Stimulated activated CD4-positive, alpha-beta T cell treated with anti-CD3 and anti-CD28 coated beads, Interleukin-1b, Interleukin-23, amount 100 ng/mL, for 1 hour (primary cell): ENCODE measurements around the gene ERCC3.
"Not testable (repeated sequence)": the region's sequence is repeated elsewhere in the genome, so short reads cannot be mapped to it uniquely, and the experiment has no call there.

ENCODE experiments used
- DNase-seq, 2 donors: peaks; one replicate each; pipeline ENCODE4 v3.0.0-alpha.2; 2020; ENCODE audit warnings: low read depth in 2 of 2

ERCC3 gene

DNA sequence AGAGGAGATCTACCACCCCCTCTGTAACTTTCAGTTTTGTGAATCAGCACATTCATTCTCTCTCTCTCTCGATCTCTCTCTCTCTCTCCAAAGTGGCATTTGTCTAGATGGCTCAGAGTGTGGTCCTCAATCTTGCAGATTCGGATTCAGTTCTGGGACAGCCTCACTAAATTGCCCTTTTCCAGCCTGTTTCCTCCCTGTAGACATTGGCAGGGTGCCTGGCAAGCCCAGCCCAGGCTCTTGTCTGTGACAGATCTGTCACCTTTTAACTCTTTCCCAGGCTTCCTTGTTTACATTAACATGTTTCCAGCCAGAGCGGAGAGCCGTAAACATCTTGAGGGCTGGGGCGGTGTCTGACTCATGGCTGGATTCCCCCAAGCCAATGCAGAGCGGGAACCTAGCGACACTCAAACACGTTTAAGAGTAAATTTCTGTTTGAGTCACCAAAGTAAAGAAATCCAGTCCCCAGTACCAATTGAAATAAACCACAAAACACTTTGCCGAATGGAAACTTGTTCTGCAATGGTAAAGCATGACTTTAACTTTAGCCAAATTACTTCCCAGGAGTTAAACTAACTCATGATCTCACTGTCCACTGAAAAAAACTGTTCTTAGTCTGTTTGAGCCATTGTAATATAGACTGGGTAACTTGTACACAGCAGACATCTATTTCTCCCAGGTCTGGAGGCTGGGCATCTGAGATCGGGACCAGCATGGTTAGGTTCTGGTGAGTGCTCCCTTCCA is 67.3 kb downstream of the ERCC3 start:
- DNase-seq: no peak

DNA sequence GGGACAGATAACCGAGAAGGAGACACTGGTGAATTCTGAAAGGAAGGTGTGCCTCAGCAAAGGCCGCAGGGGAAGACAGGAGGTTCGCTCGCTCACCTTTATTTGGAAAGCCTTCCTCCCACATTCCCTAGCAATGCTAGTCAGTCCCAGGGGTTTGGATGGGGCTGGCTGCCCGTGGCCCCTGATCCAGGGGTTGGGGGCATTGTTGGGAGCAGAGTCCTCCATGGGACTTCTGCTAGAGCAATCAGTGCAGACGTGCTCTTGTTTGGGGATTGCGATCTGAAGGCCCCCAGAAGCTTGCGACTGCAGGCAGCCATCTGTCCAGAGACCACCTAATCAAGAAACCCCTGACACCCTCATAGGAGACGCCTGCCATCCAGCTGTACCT is 67.8 kb downstream of the ERCC3 start:
- no peak for DNase-seq

DNA sequence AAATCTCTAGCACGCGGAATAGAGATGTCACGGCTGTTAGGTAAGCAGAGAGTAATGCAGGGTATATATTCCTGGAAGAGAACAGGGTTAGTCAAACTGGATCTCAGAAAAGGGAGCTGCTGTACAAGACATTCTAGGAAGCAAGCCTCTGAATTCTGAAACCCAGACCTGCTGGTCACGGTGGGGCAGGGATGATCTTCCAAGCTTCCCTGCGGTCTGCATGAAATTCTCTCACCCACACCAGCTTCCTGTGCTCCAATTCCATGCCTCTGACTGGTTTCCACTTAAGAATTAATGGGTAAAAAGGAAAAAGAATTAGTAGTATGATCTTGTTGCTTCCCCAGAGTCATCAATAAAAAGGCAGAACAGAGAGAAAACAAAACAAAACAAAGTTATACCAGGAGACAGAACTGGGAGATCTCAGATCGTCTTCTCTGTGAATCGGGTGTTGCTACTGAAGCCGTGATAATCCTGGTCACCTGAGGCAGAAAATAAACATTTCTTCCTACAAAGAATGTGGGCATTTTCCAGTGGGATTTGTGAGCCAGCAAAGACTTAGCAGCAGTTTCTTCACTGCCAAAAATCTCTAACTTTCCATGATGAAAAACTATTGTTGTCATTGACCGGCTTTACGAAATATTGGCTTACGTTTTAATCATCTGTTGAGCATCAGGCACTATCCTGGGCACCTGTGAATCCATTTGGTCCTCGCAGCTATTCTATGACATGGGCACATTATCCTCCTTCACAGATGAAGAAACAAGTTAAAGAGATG is 68.6 kb downstream of the ERCC3 start:
- no peak for DNase-seq

DNA sequence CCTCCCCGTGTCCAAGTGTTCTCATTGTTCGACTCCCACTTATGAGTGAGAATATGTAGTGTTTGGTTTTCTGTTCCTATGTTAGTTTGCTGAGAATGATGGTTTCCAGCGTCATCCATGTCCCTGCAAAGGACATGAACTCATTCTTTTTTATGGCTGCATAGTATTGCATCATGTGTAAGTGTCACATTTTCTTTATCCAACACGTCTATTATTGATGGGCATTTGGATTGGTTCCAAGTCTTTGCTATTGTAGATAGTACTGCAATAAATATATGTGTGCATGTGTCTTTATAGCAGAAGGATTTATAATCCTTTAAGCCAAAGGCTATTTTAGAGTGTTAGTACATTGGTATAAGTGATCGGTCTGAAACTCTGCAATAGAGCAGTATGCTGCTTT is 69.8 kb downstream of the ERCC3 start:
- not testable (repeated sequence) for DNase-seq

DNA sequence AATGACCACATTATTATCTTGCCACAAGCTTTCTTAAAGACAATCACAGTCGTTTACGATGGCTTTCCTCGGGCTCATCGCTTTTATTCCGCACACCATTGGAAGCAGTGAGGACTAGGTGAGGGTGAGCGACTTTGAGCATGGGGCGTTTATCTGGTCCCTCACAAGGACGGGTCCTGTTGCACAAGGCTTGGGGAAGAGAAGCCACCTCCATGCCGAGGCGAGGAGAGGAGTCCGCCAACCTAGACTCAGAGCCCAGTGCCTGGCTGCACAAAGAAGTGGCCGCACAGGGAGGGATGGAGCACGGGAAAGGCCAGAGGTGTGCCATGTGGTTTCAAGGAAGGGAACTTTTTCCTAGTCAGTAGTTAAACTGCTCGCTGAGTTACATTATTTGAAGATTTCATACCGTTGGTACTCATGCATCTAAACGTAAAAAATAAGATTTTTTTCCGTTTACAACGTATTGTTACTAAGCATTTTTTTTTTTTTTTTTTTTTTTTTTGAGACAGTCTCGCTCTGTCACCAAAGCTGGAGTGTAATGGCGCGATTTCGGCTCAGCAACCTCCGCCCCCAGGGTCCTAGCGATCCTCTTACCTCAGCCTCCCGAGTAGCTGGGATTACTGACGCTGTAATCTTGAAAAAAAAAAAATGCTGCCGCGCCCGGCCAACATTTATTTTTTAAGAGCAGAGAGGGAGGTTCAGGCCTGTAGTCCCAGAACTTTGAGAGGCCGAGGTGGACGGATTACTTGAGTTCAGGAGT is 73.0 kb downstream of the ERCC3 start:
- no peak for DNase-seq

DNA sequence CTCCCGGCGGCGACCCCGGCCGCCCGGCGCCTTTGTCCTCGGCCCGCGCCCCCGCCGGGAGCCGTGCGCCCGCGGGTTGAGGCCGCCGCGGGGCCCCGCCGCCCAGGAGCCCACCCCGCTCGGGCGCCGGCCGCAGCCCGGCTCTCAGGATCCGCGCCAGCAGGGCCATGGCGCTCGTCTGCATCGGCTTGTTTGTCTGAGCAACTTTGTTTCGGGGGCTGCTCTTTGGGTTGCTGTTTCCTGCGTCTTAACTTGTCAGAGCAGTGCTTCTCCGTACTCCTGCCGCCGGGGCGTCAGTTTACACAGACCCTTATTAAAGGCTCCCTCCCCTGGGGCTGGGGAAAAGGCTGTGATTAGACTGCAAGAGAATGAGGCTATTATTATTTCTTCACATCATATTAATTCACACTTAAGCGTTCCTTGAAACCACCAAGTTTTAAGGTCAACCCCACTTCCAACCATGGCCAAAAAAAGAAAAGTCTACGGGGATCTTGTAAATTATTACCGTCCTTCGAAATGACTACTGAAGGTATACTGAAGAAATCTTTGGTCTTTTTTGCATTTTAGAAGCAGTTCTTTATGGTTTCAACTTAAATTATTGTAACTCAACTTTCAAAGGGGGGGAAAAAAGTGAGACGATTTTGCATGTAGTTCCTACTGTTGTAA is 73.7 kb downstream of the ERCC3 start, which contains the start of gene CYP27C1:
Gene CYP27C1 (minus strand): TSS at position 198 of the 666 bp plus-strand sequence. CDS start 29 bp downstream, at position 169.
- no peak for DNase-seq

DNA sequence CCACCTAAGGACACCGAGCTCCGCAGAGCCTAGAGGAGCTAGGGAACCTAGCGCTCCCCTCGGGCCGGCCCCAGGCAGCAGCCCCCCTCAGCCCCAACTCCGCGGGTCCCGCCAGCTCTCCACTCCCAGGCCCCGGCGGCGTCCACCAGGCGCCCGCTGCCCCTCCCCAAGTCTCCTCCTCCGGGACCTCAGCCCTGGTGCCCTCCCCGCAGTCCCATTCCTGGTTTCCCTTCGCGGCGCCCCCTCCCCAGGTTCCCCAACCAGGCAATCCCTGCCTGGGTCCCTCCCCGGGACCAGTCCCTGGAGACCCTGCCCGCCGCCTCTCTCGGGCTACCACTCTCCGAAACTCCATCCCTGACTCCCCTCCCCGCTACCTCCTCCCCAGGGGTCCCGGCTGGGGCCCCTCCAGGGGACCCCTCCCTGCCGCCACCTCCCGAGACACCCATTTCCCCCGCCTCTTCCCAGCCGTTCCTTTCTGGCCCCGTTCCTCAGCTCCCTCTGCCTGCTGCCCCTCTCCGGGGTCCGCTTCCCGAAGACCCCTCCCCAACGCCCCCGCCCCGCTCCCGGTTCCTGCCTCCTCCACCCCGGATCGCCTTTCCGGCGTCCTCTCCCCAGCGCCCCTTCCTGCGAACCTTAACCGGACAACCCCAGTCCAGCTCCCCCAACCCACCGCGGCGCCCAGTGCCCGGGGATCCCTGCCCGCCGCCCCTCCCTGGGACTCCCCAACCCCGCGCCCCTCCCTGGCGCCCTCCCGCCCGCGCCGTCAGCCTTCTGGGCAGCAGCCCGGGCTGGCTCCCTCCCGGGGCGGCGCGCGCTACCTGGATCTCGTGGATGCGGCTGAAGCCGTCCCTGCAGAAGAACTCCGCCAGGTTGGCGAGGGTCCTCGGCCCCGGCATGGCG is 74.5 kb downstream of the ERCC3 start:
- no peak for DNase-seq

DNA sequence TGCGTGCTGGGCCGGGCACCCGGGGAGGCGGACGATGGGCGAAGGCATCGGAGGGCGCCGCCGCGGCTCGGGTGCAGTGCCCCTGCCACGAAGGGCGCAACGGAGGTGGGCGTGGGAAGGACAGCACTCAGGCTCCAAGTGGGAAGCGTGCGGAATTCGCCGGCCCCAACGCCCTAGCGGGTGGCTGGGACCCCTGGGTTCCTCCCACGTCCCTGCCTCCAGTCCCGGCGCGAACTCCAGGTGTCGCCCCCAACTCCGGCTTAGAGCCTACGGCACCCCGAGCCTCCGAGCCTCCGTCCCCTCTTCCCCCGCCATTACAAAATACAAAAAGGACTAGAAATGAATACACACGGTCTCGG is 75.2 kb downstream of the ERCC3 start:
- DNase-seq: no peak

DNA sequence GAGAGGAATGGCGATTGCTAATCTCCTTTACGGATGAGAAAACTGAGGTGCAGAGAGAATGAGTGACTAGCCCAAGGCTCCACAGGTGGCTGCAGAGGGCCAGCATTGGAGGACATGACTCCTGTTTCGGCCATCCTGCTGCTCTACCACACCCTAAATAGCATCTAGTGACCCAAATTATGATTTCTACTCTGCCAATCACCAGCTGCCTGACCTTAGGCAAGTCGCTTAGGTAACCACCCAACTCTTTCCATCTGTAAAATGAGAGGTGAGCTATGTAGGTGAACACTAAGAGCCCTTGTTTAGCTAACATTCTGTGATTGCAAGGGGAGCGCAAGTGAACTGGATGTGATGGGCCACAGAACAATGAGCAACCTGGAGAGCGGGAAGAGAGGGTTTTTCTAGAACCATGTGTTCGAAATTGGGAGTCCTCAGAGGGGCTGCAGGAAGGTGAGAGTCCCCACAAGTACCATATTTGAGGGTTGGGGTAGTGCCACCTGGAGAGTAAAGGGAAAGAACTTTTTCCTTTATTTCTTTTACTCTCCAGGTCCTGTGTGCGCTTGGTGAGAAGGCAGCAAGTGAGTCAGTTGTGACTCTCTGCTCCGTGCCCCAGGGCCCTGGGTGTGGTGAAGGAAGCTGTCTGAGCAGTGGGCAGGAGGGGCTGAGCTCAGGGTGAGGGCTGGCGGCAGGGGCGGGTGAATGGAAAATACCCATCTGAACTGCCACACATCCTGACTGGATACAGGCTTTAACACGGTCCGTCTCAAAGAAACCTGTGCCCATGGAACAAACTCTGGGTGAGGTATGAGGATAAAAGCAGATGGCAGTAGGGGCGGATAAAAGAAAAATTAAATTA is 76.2 kb downstream of the ERCC3 start:
- no peak for DNase-seq

DNA sequence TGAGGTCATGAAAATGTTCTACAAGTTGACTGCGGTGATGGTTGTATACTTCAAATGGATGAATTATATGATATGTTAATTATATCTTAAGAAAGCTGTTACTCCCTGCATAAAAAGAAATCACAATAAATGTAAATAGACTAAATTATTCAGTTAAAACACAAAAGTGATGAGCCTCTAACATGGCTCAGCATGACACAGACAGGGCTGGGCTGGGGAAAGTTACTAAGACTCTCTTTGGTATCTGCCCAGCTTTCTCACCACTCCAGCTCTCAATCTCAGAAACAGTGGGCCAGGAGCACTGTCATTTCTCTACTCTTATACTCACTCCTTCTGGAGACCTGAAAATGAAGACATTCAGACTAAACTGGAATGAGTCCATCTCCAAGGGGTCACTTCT is 77.4 kb downstream of the ERCC3 start:
- no peak for DNase-seq

DNA sequence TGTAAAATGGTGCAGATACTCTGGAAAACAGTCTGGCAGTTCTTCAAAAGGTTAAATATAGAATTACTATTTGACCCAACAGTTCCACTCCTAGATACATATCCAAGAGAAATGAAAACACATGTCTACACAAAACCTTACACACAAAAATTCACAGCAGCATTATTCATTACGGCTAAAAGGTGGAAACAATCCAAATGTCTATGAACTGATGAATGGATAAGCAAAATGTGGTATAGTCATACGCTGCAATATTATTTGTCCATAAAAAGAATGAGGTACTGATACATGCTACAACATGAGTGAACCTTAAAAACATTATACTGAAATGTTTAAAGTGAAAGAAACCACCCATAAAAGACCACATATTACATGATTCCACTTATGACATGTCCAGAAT is 77.8 kb downstream of the ERCC3 start:
- DNase-seq: no peak

DNA sequence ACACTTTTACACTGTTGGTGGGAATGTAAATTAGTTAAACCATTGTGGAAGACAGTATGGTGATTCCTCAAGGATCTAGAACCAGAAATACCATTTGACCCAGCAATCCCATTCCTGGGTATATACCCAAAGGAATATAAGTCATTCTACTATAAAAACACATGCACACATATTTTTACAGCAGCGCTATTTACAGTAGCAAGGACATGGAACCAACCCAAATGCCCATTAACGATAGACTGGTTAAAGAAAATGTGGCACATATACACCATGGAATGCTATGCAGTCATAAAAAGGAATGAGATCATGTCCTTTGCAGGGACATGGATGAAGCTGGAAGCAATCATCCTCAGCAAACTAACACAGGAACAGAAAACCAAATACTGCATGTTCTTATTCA is 79.7 kb downstream of the ERCC3 start:
- not testable (repeated sequence) for DNase-seq

DNA sequence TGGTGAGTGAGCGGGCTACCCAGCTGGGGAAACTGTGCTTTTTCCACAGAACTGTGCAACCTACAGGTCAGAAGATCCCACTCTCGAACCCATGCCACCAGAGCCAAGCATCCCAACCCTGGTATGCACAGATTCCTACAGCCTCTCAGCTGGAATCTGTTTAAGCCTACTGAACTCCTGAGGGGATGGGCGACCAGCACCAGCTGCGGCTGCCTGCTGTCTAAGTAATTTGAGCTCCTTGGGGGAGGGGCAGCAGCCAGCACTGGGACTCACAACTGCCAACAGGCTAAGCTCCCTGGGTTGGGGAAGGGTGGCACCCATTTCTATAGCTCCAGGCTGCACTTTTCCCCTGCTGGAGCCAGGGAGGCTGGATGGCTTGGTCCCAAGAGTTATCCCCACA is 85.6 kb downstream of the ERCC3 start:
- DNase-seq: no peak
